ENCODE measurements around the gene TIMP2.

TIMP2 gene

GRCh38 chr17:78971756-78972506, 46.7 kb upstream of the TIMP2 start:
- no peak overlapping the region for H3K4me3 ChIP-seq (IDR thresholded peaks at IDR 0.05; ENCODE audit: insufficient read depth, low read depth, low read length)
- no peaks in the 10 kb centered on the region for H3K36me3 ChIP-seq (ENCODE audit: insufficient read depth)
- no peaks in the 10 kb centered on the region for H4K20me1 ChIP-seq (ENCODE audit: insufficient read depth)
- H3K4me2 ChIP-seq = peak overlapping the region; percentile 26; the same call in 1 of the 2 replicates
- no peaks in the 10 kb centered on the region for H3K79me2 ChIP-seq (ENCODE audit: insufficient read depth, low read depth)
- H3K27me3 ChIP-seq (ENCODE audit: insufficient read depth, low read depth) = no peaks in the 10 kb centered on the region
- H3K27ac ChIP-seq = no peak overlapping the region
- peaks cover 14% of the 10 kb centered on the region for H3K4me1 ChIP-seq (ENCODE audit: low read depth, poor library complexity, severe bottlenecking)
- no peak for TF ChIP-seq CTCF (conservative IDR thresholded peaks at IDR 0.05; ENCODE audit: low read depth, low read length)
- peak overlapping the region; percentile 89 for H2AFZ ChIP-seq (ENCODE audit: low read depth)
- H3K9ac ChIP-seq = no peak overlapping the region

GRCh38 chr17:78970834-78971755, 45.9 kb upstream of the TIMP2 start:
- no peaks in the 10 kb centered on the region for H3K36me3 ChIP-seq (ENCODE audit: insufficient read depth)

GRCh38 chr17:78969865-78970264, 44.7 kb upstream of the TIMP2 start:
- H3K36me3 ChIP-seq (ENCODE audit: insufficient read depth) = no peaks in the 10 kb centered on the region
- H3K9ac ChIP-seq = no peak overlapping the region
- H3K27ac ChIP-seq = no peak overlapping the region
- H3K4me3 ChIP-seq (IDR thresholded peaks at IDR 0.05; ENCODE audit: insufficient read depth, low read depth, low read length) = no peak overlapping the region
- no peaks in the 10 kb centered on the region for H3K79me2 ChIP-seq (ENCODE audit: insufficient read depth, low read depth)
- H2AFZ ChIP-seq (ENCODE audit: low read depth) = no peak overlapping the region
- H4K20me1 ChIP-seq (ENCODE audit: insufficient read depth) = no peaks in the 10 kb centered on the region
- TF ChIP-seq CTCF (conservative IDR thresholded peaks at IDR 0.05; ENCODE audit: low read depth, low read length) = no peak
- H3K4me1 ChIP-seq (ENCODE audit: low read depth, poor library complexity, severe bottlenecking) = peaks cover 14% of the 10 kb centered on the region
- no peak overlapping the region for H3K4me2 ChIP-seq
- no peaks in the 10 kb centered on the region for H3K27me3 ChIP-seq (ENCODE audit: insufficient read depth, low read depth)

More at GRCh38 chr17:78970834-78971755, 45.9 kb upstream of the TIMP2 start:
- Histone ChIP-seq H3K9ac (no peak overlapping the region), H4K20me1 (ENCODE audit: insufficient read depth) (no peaks in the 10 kb centered on the region), H2AFZ (ENCODE audit: low read depth) (peak overlapping the region; percentile 89), H3K27ac (no peak overlapping the region), H3K4me2 (peak overlapping the region; percentile 26; the same call in 1 of the 2 replicates), H3K4me3 (IDR thresholded peaks at IDR 0.05; ENCODE audit: insufficient read depth, low read depth, low read length) (no peak overlapping the region), H3K27me3 (ENCODE audit: insufficient read depth, low read depth) (no peaks in the 10 kb centered on the region), H3K79me2 (ENCODE audit: insufficient read depth, low read depth) (no peaks in the 10 kb centered on the region), H3K4me1 (ENCODE audit: low read depth, poor library complexity, severe bottlenecking) (peaks cover 14% of the 10 kb centered on the region)
- peak; percentile 93 for TF ChIP-seq CTCF (conservative IDR thresholded peaks at IDR 0.05; ENCODE audit: low read depth, low read length)

GRCh38 chr17:78967782-78968362, 42.7 kb upstream of the TIMP2 start:
- Histone ChIP-seq H3K4me3 (IDR thresholded peaks at IDR 0.05; ENCODE audit: insufficient read depth, low read depth, low read length) (no peak overlapping the region), H2AFZ (ENCODE audit: low read depth) (no peak overlapping the region), H4K20me1 (ENCODE audit: insufficient read depth) (no peaks in the 10 kb centered on the region), H3K36me3 (ENCODE audit: insufficient read depth) (no peaks in the 10 kb centered on the region), H3K4me1 (ENCODE audit: low read depth, poor library complexity, severe bottlenecking) (peaks cover 14% of the 10 kb centered on the region), H3K27ac (no peak overlapping the region), H3K79me2 (ENCODE audit: insufficient read depth, low read depth) (no peaks in the 10 kb centered on the region), H3K27me3 (ENCODE audit: insufficient read depth, low read depth) (no peaks in the 10 kb centered on the region), H3K9ac (no peak overlapping the region), H3K4me2 (no peak overlapping the region)
- no peak for TF ChIP-seq CTCF (conservative IDR thresholded peaks at IDR 0.05; ENCODE audit: low read depth, low read length)

Measured in KMS-11 (cell line).